K562 (cell line): ENCODE results near the gene LRRC61. TPM values are rescaled to one million over a fixed set of nuclear protein-coding genes. Genes with fewer than 3 reads are reported as not detected.

Experiments
- ARNT ChIP-seq, 2 experiments: fragments of 450-650 bp; IDR thresholded peaks; 2 replicates each; pipeline ENCODE4 v1.6.1; 2016; ENCODE audit warnings: mild to moderate bottlenecking in 1 of 2
- CBX8 ChIP-seq: fragments of 200-600 bp; sonication (generic); IDR thresholded peaks from 2 replicates; pipeline ENCODE4 v1.6.1; 2012; ENCODE audit warnings: borderline replicate concordance, mixed run types, low read depth, mild to moderate bottlenecking, moderate library complexity, mixed read lengths, low read length, control low read depth, inconsistent platforms; ENCODE audit not compliant: poor library complexity, severe bottlenecking; ENCODE audit errors: extremely low read depth
- CREB1 ChIP-seq, 2 experiments: sonication (generic) in 1 of 2; formaldehyde crosslinking in 1 of 2; IDR thresholded peaks; 2 replicates each; pipeline versions ENCODE4 v1.6.1 to v1.8.0; 2012 to 2022; ENCODE audit warnings: inconsistent platforms in 1 of 2, mild to moderate bottlenecking in 1 of 2, missing genetic modification reagents in 1 of 2, moderate library complexity in 1 of 2
- LEF1 ChIP-seq: fragments of 450-650 bp; IDR thresholded peaks from 2 replicates; pipeline ENCODE4 v1.6.1; 2016; ENCODE audit warnings: mild to moderate bottlenecking
- MXI1 ChIP-seq: IDR thresholded peaks from 2 replicates; pipeline ENCODE4 v1.6.1; 2011; ENCODE audit warnings: low read depth, mild to moderate bottlenecking, improper control_type of control experiment, low read length
- TEAD2 ChIP-seq: fragments of 450-650 bp; IDR thresholded peaks from 2 replicates; pipeline ENCODE4 v1.6.1; 2016; ENCODE audit warnings: missing genetic modification characterization, control low read depth, missing compliant biosample characterization
- THRAP3 ChIP-seq: fragments of 450-650 bp; IDR thresholded peaks from 2 replicates; pipeline ENCODE4 v1.6.1; 2016; ENCODE audit warnings: mild to moderate bottlenecking, inconsistent platforms, borderline replicate concordance
- U2AF2 ChIP-seq: fragments of 200-400 bp; formaldehyde crosslinking; optimal IDR thresholded peaks from 2 replicates; pipeline ENCODE3; 2017; ENCODE audit warnings: low read depth, mild to moderate bottlenecking, low read length
- ZBTB8A ChIP-seq: fragments of 450-650 bp; IDR thresholded peaks from 2 replicates; pipeline ENCODE4 v1.6.1; 2018; ENCODE audit warnings: mild to moderate bottlenecking, moderate library complexity; ENCODE audit not compliant: partially characterized antibody
- ZC3H8 ChIP-seq: fragments of 450-650 bp; IDR thresholded peaks from 2 replicates; pipeline ENCODE4 v1.6.1; 2017
- ZEB2 ChIP-seq: fragments of 450-650 bp; IDR thresholded peaks from 2 replicates; pipeline ENCODE4 v1.6.1; 2016
- polyA plus RNA-seq, 8 experiments: library from polyadenylated mRNA; depleted of rRNA in 4 of 8; stranded (reverse) in 5 of 8; unstranded in 3 of 8; fragments of >200 nt; fragmentation: Nextera tagmentation in 2 of 8; fragmentation: Illumina TruSeq in 1 of 8; extraction: Ambion mirVana in 2 of 8; extraction: Trizol in 1 of 8; gene quantifications; 2 replicates each; pipeline versions ENCODE4 v1.2.1 to v1.2.3, GENCODE V29; 2011 to 2014; ENCODE audit warnings: inconsistent platforms in 1 of 8, missing spikeins in 1 of 8
- total RNA-seq, 7 experiments: library from RNA; depleted of rRNA in 6 of 7; stranded (reverse); fragments of >200 nt in 6 of 7; fragmentation: Illumina TruSeq in 2 of 7; extraction: Trizol in 2 of 7; gene quantifications; 2 replicates each; pipeline versions ENCODE4 v1.2.1 to v1.2.3, GENCODE V29; 2011 to 2021; ENCODE audit warnings: low replicate concordance in 1 of 7
- TF ChIP-seq, protein P1 (sequence below): fragments of 450-650 bp; IDR thresholded peaks from 2 replicates; pipeline ENCODE4 v1.6.1; 2016; ENCODE audit warnings: low read depth
- TF ChIP-seq, protein P2 (sequence below): fragments of 450-650 bp; IDR thresholded peaks from 2 replicates; pipeline ENCODE4 v1.6.1; 2016; ENCODE audit warnings: borderline replicate concordance
- TF ChIP-seq, protein P3 (sequence below): sonication (generic); formaldehyde crosslinking; IDR thresholded peaks from 2 replicates; pipeline ENCODE4 v1.8.0; 2023; ENCODE audit warnings: mild to moderate bottlenecking, missing genetic modification reagents

Gene LRRC61
- total and polyA plus RNA-seq, 9 of the 15 experiments (the other 6 are each of a cell fraction or from before 2014, with no cell fraction given): 1.3 to 55.2 (median 35.2) TPM

DNA sequence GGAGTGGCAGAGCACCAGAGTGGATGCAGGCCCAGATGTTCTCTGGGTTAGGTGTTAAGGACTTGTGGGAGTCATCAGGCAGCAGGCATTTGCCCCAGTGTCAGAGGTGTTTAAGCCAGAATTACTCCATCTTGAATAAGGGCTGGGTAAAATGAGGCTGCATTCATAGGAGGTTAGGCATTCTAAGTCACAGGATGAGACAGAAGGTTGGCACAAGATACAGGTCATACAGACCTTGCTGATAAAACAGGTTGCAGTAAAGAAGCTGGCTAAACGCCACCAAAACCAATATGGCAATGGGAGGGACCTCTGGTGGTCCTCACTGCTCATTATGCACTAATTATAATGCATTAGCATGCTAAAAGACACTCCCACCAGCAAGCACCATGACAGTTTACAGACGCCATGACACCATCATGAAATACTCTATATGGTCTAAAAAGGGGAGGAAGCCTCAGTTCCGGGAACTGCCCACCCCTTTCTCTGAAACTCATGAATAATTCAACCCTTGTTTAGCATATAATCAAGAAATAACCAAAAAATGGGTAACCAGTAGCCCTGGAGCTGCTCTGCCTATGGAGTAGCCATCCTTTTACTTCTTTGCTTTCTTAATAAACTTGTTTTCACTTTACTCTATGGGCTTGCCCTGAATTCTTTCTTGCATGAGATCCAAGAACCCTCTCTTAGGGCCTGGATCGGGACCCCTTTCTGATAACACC lies 882 bp upstream of the LRRC61 start (continued):
- TF ChIP-seq, protein P1, sequence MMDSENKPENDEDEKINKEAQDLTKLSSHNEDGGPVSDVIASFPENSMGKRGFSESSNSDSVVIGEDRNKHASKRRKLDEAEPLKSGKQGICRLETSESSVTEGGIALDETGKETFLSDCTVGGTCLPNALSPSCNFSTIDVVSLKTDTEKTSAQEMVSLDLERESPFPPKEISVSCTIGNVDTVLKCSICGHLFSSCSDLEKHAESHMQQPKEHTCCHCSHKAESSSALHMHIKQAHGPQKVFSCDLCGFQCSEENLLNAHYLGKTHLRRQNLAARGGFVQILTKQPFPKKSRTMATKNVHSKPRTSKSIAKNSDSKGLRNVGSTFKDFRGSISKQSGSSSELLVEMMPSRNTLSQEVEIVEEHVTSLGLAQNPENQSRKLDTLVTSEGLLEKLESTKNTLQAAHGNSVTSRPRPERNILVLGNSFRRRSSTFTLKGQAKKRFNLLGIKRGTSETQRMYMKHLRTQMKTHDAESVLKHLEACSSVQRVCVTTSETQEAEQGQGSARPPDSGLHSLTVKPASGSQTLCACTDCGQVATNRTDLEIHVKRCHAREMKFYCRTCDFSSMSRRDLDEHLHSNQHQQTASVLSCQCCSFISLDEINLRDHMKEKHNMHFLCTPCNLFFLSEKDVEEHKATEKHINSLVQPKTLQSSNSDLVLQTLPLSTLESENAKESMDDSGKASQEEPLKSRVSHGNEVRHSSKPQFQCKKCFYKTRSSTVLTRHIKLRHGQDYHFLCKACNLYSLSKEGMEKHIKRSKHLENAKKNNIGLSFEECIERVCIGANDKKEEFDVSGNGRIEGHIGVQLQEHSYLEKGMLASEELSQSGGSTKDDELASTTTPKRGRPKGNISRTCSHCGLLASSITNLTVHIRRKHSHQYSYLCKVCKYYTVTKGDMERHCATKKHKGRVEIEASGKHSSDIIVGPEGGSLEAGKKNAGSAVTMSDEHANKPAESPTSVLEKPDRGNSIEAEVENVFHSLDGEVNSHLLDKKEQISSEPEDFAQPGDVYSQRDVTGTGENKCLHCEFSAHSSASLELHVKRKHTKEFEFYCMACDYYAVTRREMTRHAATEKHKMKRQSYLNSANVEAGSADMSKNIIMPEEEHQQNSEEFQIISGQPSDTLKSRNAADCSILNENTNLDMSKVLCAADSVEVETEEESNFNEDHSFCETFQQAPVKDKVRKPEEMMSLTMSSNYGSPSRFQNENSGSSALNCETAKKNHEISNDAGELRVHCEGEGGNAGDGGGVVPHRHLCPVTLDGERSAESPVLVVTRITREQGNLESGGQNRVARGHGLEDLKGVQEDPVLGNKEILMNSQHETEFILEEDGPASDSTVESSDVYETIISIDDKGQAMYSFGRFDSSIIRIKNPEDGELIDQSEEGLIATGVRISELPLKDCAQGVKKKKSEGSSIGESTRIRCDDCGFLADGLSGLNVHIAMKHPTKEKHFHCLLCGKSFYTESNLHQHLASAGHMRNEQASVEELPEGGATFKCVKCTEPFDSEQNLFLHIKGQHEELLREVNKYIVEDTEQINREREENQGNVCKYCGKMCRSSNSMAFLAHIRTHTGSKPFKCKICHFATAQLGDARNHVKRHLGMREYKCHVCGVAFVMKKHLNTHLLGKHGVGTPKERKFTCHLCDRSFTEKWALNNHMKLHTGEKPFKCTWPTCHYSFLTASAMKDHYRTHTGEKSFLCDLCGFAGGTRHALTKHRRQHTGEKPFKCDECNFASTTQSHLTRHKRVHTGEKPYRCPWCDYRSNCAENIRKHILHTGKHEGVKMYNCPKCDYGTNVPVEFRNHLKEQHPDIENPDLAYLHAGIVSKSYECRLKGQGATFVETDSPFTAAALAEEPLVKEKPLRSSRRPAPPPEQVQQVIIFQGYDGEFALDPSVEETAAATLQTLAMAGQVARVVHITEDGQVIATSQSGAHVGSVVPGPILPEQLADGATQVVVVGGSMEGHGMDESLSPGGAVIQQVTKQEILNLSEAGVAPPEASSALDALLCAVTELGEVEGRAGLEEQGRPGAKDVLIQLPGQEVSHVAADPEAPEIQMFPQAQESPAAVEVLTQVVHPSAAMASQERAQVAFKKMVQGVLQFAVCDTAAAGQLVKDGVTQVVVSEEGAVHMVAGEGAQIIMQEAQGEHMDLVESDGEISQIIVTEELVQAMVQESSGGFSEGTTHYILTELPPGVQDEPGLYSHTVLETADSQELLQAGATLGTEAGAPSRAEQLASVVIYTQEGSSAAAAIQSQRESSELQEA: no peak
- TF ChIP-seq, protein P2, sequence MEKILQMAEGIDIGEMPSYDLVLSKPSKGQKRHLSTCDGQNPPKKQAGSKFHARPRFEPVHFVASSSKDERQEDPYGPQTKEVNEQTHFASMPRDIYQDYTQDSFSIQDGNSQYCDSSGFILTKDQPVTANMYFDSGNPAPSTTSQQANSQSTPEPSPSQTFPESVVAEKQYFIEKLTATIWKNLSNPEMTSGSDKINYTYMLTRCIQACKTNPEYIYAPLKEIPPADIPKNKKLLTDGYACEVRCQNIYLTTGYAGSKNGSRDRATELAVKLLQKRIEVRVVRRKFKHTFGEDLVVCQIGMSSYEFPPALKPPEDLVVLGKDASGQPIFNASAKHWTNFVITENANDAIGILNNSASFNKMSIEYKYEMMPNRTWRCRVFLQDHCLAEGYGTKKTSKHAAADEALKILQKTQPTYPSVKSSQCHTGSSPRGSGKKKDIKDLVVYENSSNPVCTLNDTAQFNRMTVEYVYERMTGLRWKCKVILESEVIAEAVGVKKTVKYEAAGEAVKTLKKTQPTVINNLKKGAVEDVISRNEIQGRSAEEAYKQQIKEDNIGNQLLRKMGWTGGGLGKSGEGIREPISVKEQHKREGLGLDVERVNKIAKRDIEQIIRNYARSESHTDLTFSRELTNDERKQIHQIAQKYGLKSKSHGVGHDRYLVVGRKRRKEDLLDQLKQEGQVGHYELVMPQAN: no peak
- TF ChIP-seq U2AF2 (no peak), ARNT (IDR thresholded peaks at IDR 0.05) (peak in 1 of 2 experiments; percentile 85; a peak in 2 of 4 replicates), ZEB2 (no peak), TEAD2 (tag) (peak; percentile 89), MXI1 (0 out of 2 replicates have a peak, but pooled peaks have one; percentile 34), LEF1 (no peak), ZC3H8 (no peak), THRAP3 (no peak), CBX8 (no peak), ZBTB8A (no peak), CREB1 (IDR thresholded peaks at IDR 0.05) (no peak), CREB1 (CRISPR knock-in tag; IDR thresholded peaks at IDR 0.05) (no peak)
- TF ChIP-seq, protein P3, sequence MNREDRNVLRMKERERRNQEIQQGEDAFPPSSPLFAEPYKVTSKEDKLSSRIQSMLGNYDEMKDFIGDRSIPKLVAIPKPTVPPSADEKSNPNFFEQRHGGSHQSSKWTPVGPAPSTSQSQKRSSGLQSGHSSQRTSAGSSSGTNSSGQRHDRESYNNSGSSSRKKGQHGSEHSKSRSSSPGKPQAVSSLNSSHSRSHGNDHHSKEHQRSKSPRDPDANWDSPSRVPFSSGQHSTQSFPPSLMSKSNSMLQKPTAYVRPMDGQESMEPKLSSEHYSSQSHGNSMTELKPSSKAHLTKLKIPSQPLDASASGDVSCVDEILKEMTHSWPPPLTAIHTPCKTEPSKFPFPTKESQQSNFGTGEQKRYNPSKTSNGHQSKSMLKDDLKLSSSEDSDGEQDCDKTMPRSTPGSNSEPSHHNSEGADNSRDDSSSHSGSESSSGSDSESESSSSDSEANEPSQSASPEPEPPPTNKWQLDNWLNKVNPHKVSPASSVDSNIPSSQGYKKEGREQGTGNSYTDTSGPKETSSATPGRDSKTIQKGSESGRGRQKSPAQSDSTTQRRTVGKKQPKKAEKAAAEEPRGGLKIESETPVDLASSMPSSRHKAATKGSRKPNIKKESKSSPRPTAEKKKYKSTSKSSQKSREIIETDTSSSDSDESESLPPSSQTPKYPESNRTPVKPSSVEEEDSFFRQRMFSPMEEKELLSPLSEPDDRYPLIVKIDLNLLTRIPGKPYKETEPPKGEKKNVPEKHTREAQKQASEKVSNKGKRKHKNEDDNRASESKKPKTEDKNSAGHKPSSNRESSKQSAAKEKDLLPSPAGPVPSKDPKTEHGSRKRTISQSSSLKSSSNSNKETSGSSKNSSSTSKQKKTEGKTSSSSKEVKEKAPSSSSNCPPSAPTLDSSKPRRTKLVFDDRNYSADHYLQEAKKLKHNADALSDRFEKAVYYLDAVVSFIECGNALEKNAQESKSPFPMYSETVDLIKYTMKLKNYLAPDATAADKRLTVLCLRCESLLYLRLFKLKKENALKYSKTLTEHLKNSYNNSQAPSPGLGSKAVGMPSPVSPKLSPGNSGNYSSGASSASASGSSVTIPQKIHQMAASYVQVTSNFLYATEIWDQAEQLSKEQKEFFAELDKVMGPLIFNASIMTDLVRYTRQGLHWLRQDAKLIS (CRISPR knock-in tag): no peak
